HG02973 (cell line): ENCODE data around the gene SYT3.
"Not testable (repeated sequence)": the region's sequence is repeated elsewhere in the genome, so short reads cannot be mapped to it uniquely, and the experiment has no call there.

Source experiments
- ATAC-seq: cut with Tn5 transposase; IDR thresholded peaks from one replicate; pipeline ENCODE4 v1.9.1; 2021; ENCODE audit warnings: moderate library complexity; ENCODE audit not compliant: unreplicated experiment

Gene SYT3

DNA sequence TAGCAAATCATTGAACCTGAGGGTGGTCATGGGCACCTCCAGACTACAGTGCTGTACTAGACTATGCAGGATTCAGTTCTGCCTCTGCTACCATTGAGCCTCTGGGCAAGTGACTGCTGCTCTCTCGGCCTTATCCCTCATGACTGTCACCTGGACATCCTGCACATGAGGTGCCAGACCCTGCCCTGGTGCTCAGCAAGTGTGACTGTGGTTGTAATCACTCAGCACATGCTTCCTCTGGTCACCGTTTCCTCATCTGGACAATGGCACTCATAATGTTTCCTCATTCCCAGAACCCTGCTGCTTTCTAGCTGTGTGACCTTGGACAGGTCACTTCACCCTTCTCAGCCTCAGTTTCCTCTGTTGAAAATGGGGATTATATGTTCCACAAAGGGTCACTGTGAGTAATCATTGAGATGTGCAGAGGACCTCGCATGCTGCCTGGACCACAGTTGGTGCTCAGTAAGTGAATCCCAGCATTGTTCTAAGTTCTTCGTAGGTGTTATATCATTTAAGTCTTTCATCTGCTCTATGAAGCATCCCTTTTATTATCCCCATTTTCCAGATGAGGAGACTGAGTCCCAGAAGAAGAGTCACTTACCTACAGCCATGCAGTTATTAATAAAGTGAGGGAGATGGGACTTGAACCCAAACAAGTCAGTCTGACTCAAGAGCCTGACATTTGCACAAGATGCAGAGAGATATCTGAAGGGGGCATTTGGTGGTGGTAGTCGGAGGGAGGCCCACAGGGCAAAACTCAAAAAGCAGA, 3.2 kb downstream of the SYT3 start:
- no peak for ATAC-seq

GRCh38 chr19:50633973-50634372, 5.7 kb downstream of the SYT3 start:
- ATAC-seq = no peak

GRCh38 chr19:50633359-50633758, 6.3 kb downstream of the SYT3 start:
- ATAC-seq = no peak

- ATAC-seq = no peak
Measured at GRCh38 chr19:50632151-50632835, 7.4 kb downstream of the SYT3 start.

DNA sequence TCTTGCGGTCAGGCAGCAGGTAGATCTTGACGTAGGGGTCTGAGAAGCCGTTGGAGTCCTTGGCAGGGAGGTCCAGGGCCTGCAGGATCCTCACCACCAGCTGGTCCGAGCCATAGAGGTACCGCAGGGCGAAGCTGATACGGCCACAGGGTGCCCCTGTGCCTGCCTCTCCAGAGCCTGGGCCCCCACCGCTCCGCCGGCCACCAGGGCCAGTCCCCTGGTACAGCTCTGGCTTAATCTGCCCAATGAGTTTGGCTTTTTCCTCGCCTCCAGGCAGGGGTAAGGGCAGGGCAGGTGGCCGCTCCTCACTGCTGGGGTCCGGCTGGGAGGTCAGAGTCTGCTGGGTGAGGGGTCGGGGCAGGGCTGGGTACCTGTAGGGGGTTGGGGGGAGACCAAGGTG, 9.9 kb downstream of the SYT3 start:
- no peak for ATAC-seq

GRCh38 chr19:50629194-50629593, 10.5 kb downstream of the SYT3 start:
- ATAC-seq = no peak

DNA sequence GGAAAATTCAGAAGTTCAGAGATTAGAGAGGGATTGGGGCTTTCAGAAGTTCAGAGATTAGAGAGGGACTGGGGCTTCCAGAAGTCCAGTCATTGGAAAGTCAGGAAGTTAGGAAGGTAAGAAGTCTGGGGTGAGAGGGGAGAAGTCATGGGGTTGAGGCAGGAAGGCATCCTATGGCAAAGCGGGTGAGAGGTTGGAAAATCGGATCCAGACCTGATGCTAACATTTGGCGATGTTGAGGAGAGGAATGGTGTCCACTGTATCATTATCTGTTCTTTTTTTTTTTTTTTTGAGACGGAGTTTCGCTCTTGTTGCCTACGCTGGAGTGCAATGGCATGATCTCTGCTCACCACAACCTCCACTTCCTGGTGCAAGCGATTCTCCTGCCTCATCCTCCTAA, 11.1 kb downstream of the SYT3 start:
- no peak for ATAC-seq

DNA sequence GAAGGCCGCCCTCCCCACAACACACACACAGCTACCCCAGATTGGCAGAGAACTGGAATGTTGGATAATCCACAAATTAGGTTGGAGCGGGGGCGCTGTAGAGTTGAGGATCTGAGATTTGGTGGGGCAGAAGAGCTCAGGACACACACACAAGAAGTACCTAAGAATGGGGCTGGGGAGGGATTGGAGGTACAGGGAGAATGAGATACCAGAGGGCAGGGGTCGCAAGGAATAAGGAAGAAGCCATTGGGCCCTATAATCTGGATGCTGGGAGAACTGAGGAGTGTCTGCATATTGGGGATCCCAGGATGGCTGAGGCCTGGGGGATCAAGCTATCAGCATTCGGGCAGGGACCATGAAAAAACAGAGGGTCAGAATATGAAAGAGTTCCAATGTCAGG, 11.5 kb downstream of the SYT3 start:
- no peak for ATAC-seq

GRCh38 chr19:50626795-50627194, 12.9 kb downstream of the SYT3 start:
- ATAC-seq = no peak

DNA sequence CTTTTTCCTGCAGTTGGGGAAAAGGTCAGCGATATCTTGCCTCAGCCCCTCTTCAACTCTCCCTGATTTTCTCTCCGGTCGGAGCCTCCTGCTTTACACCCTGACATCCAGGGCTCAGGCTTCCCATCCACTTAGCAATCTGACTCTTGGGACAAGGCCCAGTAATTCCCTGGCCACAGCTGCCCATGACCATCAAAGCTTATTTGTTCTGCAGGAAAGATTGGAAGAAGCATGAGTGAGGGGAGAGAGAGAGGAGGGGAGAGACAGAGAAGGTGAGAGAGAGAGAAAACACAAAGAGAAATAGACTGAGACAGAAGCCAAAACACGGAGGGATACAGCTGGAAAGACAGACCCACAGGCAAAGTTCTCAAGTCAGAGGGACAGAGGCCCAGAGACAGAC, 13.7 kb downstream of the SYT3 start:
- ATAC-seq = no peak

DNA sequence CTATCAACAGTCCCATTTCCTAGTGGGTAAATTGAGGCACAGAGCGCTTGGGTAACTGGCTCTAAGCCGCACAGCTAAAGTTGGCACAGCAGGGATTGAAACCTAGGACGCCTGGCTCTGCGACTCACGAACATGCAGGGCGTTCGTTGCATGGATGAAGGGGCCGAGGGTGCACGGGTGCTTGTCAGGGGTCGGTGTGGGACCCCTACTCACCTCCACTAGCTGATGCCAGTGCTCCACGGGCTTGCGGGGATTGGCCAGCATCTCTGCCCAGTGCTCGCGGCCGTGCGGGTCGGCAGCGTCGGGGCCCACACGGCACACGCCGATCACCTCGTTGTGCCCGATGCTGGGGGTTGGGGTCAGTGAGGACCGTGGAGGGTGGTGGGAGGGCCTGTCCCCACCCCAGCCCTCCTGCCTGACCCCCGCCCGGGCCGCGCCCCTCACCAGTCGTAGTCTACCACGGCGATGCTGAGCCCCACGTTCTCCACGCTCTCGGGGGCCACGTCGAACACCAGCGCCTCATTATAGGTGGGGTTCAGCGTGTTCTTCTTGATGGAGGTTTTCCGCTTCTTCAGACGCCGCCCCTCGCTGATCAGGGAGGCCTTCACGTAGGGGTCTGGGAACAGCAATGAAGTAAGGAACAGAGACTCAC, 14.6 kb downstream of the SYT3 start:
- no peak for ATAC-seq

DNA sequence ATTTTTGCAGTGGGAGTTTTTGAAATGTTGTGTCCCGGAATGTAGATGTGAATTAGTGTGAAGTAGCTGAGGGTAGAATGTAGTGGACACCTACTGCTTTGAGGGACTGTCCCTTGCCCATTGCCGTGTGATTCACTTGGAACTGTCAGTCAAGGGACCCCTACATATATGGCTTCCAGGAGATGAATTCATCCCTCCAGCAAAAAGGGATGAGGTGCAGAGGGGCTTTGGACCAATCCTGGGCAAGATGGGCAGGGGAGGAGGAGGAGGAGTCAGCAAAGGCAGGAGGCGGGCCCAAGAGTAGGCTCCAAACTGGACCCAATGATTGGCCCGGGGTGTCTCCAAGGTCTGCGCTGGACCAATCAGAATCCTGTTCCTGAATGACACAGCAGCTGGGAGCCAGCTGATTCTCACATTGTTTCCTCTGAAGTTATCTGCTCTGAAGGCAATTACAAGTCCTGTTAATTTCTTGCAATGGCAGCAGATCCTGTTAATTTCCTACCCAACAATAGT, 19.2 kb downstream of the SYT3 start:
- not testable (repeated sequence) for ATAC-seq

DNA sequence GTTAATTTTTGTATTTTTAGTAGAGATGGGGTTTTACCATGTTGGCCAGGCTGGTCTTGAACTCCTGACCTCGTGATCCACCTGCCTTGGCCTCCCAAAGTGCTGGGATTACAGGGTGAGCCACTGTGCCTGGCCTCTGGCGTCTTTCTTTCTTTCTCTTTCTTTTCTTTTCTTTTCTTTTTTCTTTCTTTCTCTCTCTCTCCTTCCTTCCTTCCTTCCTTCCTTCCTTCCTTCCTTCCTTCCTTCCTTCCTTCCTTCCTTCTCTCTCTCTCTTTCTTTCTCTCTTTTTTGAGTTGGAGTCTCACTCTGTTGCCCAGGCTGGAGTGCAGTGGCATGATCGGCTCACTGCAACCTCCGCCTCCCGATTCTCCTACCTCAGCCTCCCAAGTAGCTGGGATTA, 20.5 kb downstream of the SYT3 start:
- ATAC-seq = not testable (repeated sequence)

GRCh38 chr19:50618379-50618778, 21.3 kb downstream of the SYT3 start:
- ATAC-seq = not testable (repeated sequence)

DNA sequence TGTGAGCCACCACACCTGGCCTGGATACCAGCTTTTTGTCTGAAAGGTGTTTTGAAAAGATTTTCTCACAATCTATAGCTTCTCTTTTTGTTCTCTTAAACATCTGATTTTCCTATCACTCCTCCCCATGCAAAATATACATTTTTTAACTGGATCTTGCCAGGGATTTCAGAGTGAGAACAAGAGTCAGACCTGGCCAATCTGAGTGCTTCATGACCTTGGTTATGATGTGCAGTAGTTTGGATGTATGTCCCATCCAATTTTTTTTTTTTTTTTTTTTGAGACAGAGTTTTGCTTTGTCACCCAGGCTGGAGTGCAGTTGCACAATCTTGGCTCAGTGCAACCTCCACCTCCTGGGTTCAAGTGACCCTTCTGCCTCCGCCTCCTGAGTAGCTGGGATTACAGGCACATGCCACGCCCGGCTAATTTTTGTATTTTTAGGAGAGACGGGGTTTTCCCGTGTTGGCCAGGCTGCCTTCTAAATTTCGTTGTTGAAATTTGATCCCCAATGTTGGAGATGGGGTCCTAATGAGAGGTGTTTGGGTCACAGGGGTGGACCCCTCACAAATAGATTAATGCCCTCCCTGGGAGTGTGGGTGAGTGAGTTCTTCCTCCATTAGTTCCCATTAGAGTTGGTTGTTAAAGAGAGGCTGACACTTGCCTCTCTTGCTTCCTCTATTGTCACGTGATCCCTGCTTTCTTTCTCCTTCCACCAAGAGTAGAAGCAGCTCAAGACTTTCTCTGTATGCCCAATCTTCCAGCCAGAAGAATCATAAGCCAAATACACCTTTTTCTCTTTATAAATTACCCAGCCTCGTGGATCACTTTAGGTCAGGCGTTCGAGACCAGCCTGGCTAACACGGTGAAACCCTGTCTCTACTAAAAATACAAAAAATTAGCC, 26.9 kb downstream of the SYT3 start:
- ATAC-seq = not testable (repeated sequence)

DNA sequence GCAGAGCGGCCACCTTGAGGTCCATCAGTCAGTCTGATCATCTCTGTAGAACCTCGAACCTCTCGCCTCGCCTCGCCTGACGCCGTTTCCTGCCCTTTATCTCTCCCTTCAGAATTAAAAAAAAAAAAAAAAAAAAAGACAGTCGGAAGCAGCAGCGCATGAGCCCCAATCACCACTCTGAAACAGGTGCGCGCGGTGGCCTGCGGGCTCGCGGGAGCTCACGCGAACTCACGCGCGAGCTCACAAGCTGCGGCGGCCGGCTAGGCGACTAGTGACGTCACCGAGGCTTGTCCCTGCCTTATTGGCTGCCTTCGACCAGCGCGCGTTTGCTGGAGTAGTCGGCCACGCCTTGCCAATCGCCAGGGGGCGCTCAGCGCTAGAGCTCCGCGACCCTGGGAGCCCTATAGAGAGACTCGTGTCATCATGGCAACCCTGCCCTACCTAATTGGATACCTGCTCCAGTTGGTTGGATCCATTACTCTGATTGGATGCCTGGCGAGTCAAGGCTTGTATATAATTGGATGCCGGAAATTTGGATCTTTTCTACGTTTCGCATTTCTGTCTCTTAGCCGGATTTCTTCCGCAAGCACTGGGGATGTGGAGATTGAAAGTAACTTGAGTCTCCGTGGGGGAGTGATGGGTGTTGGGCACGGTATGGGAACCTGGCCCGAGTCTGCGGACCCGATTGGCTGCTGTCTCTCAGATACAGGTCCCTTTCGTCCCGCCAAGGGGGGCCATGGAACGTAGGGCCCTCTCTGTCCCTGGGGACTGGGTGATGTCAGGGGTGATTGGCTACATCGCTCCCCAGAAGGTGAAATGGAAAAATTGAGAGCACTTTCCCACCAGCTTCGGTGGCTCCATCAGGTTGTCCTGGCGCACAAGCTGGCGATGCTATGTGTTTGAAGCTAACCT, 31.6 kb downstream of the SYT3 start:
- ATAC-seq = no peak

GRCh38 chr19:50607388-50607787, 32.3 kb downstream of the SYT3 start:
- ATAC-seq = no peak

DNA sequence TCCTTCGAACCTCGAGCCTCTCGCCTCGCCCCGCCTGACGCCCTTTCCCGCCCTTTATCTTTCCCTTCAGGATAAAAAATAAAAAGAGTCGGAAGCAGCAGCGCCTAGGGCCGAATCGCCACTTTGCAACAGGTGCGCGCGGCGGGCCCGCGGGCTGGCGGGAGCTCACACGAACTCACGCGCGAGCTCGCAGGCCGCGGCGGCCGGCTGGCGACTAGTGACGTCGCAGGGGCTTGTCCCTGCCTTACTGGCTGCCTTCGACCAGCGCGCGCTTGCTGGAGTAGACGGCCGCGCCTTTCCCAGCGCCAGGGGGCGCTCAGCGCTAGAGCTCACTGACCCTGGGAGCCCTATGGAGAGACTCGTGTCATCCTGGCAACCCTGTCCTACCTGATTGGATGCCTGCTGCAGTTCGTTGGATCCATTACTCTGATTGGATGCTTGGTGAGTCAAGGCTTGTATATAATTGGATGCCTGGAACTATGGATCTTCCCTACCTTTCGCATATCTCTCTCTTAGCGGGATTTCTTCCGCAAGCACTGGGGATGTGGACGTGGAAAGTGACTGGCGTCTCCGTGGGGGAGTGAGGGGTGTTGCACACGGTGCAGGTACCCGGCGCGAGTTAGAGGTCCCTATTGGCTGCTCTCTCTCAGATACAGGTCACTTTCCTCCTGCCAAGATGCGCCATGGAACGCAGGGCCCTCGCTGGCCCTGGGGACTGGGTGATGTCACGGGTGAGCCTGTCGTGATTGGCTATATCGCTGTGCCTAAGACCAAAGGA, 33.4 kb downstream of the SYT3 start:
- ATAC-seq = not testable (repeated sequence)
